Esophagus muscularis mucosa (tissue), 4 donors: ENCODE data around the gene RGN. TPM values are rescaled to one million over a fixed set of nuclear protein-coding genes. Genes with fewer than 3 reads are reported as not detected.
"Not testable (repeated sequence)": the region's sequence is repeated elsewhere in the genome, so short reads cannot be mapped to it uniquely, and the experiment has no call there.

Experiments used
- DNase-seq: peaks from one replicate; pipeline ENCODE4 v3.0.0-alpha.2; 2017; ENCODE audit errors: extremely low spot score
- H3K27ac ChIP-seq, 4 donors: fragments of 200-600 bp; sonication (generic); replicated peaks in 1 of 4; 1 replicate in 3 of 4; 2 replicates in 1 of 4; pipeline ENCODE4 v1.5.1; 2016 to 2019; ENCODE audit warnings: mild to moderate bottlenecking in 1 of 4
- H3K27me3 ChIP-seq, 4 donors: fragments of 200-600 bp; sonication (generic); one replicate each; pipeline versions ENCODE4 v1.5.1 to v1.6.0; 2016 to 2019
- H3K36me3 ChIP-seq, 4 donors: fragments of 200-600 bp; sonication (generic); one replicate each; pipeline ENCODE4 v1.5.1; 2016 to 2019
- H3K4me1 ChIP-seq, 4 donors: fragments of 200-600 bp; sonication (generic); one replicate each; pipeline ENCODE4 v1.5.1; 2016 to 2019
- H3K4me3 ChIP-seq, 4 donors: fragments of 200-600 bp; sonication (generic); 1 replicate in 2 of 4; 2 replicates in 2 of 4; pipeline ENCODE4 v1.5.1; 2016 to 2019; ENCODE audit warnings: mild to moderate bottlenecking in 4 of 4, moderate library complexity in 1 of 4
- H3K9me3 ChIP-seq, 4 donors: fragments of 200-600 bp; sonication (generic); 1 replicate in 3 of 4; 2 replicates in 1 of 4; pipeline ENCODE4 v1.5.1; 2016 to 2019
- CTCF ChIP-seq, 3 experiments: fragments of 200-600 bp in 2 of 3; fragments of 450-650 bp in 1 of 3; sonication (generic) in 2 of 3; IDR thresholded peaks; one replicate each; pipeline ENCODE4 v1.5.1; 2017 to 2019; ENCODE audit warnings: antibody characterized with exemption in 3 of 3, mild to moderate bottlenecking in 2 of 3, moderate library complexity in 1 of 3
- EP300 ChIP-seq: sonication (generic); formaldehyde crosslinking; IDR thresholded peaks from one replicate; pipeline ENCODE4 v1.6.1; 2017; ENCODE audit warnings: antibody characterized with exemption
- POLR2A ChIP-seq: fragments of 450-650 bp; IDR thresholded peaks from one replicate; pipeline ENCODE4 v1.6.1; 2017; ENCODE audit warnings: antibody characterized with exemption, moderate library complexity, mild to moderate bottlenecking, low read depth
- POLR2AphosphoS5 ChIP-seq, 2 donors: sonication (generic); formaldehyde crosslinking; IDR thresholded peaks; one replicate each; pipeline ENCODE4 v1.6.1; 2017; ENCODE audit warnings: antibody characterized with exemption in 2 of 2
- WGBS: methylation state at CpG from one replicate; pipeline ENCODE4 v1.1.5; 2018; 5-methylcytosine and 5-hydroxymethylcytosine counted together
- intact Hi-C: fragments of 100-400 bp; cut with DNase I; formaldehyde crosslinking; loops from one replicate; pipeline ENCODE4 v1.15.1; 2023
- total RNA-seq, 4 donors: library from RNA; depleted of rRNA; stranded (reverse); fragments of >200 nt; gene quantifications; one replicate each; pipeline versions ENCODE4 v1.1.0 to v1.2.1, GENCODE V29; 2016

Gene RGN
- total RNA-seq, 4 donors from 2014 or later, result 6.1 to 10.8 (median 7.6) TPM

DNA sequence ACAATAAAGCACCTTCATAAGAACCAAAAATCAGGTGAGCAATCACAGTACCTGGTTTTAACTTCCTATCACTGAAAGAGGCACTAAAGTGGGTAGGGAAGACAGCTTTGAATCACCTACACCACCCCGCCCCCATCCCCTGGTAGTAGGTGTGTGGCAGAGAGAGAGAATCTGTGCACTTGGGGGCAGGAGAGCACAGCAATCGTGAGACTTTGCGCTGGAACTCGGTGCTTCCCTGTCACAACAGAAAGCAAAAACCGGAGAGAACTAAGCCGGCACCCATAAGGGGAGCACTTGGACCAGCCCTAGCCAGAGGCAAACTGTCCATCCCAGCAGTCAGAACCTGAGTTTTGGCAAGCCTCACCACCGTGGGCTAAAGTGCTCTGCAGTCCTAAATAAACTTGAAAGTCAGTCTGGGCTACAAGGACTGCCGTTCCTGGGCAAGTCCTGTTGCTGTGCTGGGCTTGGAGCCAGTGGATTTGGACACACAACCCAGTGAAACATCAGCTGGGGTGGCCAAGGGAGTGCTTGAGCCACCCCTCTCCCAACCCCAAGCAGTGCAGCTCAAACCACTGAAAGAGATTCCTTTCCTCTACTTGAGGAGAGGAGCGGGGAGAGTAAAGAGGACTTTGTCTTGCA, 34.2 kb downstream of the RGN start:
- 70% methylated on average over 9 of the region's 9 CpGs for WGBS

GRCh38 chrX:47116551-47117110, 38.4 kb downstream of the RGN start:
- H3K36me3 ChIP-seq, H3K4me1 ChIP-seq, H3K27me3 ChIP-seq, H3K9me3 ChIP-seq, DNase-seq, H3K27ac ChIP-seq, H3K4me3 ChIP-seq, intact Hi-C loops: not testable (repeated sequence)
- 88% methylated on average over 7 of the region's 7 CpGs for WGBS

More for the DNA sequence above, 34.2 kb downstream of the RGN start:
- Histone ChIP-seq H3K36me3 (no peaks in the 10 kb centered on the region), H3K27me3 (no peaks in the 10 kb centered on the region), H3K9me3 (no peaks in the 10 kb centered on the region), H3K4me3 (no peak overlapping the region), H3K4me1 (no peaks in the 10 kb centered on the region), H3K27ac (no peak overlapping the region)
- TF ChIP-seq CTCF (IDR thresholded peaks at IDR 0.05), result no peak
- no peak for TF ChIP-seq EP300
- no peak for TF ChIP-seq POLR2A
- TF ChIP-seq POLR2AphosphoS5 (IDR thresholded peaks at IDR 0.05), result no peak
- intact Hi-C loops, result no loop called here
- no peak for DNase-seq

GRCh38 chrX:47124466-47124865, 46.2 kb downstream of the RGN start:
- H3K4me3 ChIP-seq, H3K27me3 ChIP-seq, intact Hi-C loops, H3K4me1 ChIP-seq, H3K36me3 ChIP-seq, DNase-seq, H3K27ac ChIP-seq, H3K9me3 ChIP-seq: not testable (repeated sequence)
- WGBS, result 90% methylated on average over 3 of the region's 3 CpGs

DNA sequence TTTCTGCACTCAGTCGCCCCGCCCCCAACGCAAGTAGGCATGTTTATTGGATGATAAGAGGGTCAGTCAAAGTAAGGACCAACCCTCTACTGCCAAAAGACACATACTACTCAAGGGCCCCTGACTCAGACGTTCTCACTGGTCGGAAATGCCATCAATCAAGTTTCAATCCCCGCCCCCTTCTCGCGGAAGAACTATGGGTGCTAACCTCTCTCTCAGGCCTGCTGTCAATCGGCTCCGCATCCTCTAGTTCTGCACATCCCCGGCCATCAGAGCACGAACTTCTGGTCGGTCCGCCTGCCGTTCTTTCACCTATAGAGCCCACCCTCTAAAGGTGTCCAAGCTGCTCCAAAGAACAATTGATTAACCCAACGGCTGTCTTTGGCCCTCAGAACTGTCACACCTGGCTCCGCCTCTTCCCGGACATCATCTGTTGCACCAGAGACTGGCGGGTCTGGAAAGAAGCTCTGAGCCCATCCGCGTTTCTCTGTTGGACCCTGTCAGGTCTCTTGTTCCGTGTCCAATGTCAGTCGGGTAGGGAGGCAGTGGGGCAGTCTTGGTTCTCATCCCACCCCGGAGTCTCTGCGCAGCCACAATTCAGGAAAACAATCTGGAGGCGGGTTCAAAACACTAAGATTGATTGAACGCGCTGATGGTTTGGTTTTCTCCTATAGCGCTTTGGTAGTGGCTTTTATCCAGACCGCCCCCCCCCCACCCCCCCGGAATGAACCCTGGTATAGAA, 51.1 kb downstream of the RGN start:
- TF ChIP-seq CTCF (IDR thresholded peaks at IDR 0.05), result no peak
- TF ChIP-seq POLR2AphosphoS5 (IDR thresholded peaks at IDR 0.05), result peak; percentile 46 to 66
- WGBS, result 40% methylated on average over 31 of the region's 31 CpGs

DNA sequence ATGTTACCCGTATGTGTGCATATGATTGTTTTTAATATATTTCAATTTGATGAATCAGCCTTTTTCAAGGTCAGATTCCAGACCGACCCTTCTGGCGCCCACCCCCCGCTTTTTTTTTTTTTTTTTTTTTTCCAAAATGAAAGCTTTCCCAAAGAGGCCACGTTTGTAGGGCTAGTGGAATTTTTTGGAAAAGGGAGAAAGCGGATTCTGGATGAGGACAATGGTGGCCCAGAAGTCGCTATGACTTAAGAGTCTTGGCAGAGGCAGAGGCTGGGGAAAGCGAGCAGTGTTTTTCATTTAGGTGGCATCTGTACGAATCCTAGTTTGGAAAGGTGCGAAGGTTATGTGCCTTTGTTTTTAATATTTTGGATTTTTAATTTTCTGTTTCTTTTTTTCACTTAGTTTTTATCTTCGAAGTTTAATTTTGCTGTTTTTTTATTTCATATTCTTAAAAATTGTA, 51.7 kb downstream of the RGN start:
- TF ChIP-seq CTCF (IDR thresholded peaks at IDR 0.05), result no peak
- no peak for TF ChIP-seq POLR2AphosphoS5 (IDR thresholded peaks at IDR 0.05)
- no peak for TF ChIP-seq POLR2A
- TF ChIP-seq EP300, result no peak
- Histone ChIP-seq H3K4me1 (peaks cover 2 to 9% (median 7%) of the 10 kb centered on the region in 4 donors), H3K9me3 (no peaks in the 10 kb centered on the region), H3K27ac (peak overlapping the region; percentile 80 to 86 (median 83)), H3K4me3 (peak overlapping the region; percentile 54 to 61 (median 60)), H3K27me3 (no peaks in the 10 kb centered on the region), H3K36me3 (no peaks in the 10 kb centered on the region)
- 51% methylated on average over 11 of the region's 11 CpGs for WGBS
- intact Hi-C loops, result loop anchor here (5.0 kb wide), 1 partner anchor 48 kb away; no protein-coding TSS in a partner anchor
- no peak for DNase-seq

More for the DNA sequence above, 51.1 kb downstream of the RGN start:
- intact Hi-C loops, result no loop called here
- Histone ChIP-seq H3K9me3 (no peaks in the 10 kb centered on the region), H3K27ac (peak overlapping the region; percentile 80 to 86 (median 83)), H3K36me3 (no peaks in the 10 kb centered on the region), H3K4me1 (peaks cover 2 to 9% (median 7%) of the 10 kb centered on the region in 4 donors), H3K27me3 (no peaks in the 10 kb centered on the region), H3K4me3 (peak overlapping the region; percentile 54 to 61 (median 60))
- DNase-seq, result peak; percentile 97
